Glomerular visceral epithelial cell (primary cell): Measurements from ENCODE around the gene ADAM8.
A peak's percentile ranks its signal among the peaks of the same experiment; 100 is the strongest.

Experiments
- DNase-seq: peaks from one replicate; pipeline ENCODE4 v3.0.0-alpha.2; 2016; ENCODE audit errors: extremely low spot score

ADAM8 gene

DNA sequence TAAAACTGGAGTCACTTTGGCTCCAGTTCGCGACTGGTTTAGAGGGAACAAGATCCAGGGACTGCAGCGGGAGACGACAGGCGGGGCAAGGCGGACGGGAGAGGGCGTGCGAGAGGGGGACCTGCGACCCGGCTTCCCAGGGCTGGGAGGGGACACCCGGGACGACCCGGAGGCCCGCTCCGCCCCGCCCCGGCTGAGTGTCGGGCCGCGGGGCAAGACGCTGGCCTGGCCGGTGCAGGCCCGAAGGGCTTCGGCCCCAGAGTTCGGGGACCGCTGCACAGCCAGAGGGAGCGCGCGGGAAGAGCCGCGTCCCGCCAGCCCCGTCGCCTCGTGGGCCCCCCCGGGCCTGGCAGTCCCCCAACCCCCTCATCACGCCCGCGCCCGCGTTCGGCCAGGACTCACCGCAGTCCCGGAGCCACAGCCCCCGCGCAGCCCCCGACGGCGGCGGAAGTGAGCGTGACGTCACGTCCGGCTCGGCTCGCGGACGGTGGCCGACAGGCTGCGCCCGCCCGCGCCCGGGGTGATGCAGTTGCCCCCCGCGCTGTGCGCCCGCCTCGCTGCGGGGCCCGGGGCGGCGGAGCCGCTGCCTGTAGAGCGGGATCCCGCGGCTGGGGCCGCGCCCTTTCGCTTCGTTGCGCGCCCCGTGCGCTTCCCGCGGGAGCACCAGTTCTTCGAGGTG is 31.9 kb upstream of the ADAM8 start, which contains the start of the genes TUBGCP2 and ZNF511:
TSS of gene TUBGCP2 (minus strand) at position 452 of the 679 bp plus-strand sequence. CDS start 5,931 bp downstream, outside the sequence.
TSS of gene ZNF511 (plus strand) at position 494 of the 679 bp plus-strand sequence. CDS start at position 524, 30 bp downstream.
- DNase-seq = peak; percentile 79

DNA sequence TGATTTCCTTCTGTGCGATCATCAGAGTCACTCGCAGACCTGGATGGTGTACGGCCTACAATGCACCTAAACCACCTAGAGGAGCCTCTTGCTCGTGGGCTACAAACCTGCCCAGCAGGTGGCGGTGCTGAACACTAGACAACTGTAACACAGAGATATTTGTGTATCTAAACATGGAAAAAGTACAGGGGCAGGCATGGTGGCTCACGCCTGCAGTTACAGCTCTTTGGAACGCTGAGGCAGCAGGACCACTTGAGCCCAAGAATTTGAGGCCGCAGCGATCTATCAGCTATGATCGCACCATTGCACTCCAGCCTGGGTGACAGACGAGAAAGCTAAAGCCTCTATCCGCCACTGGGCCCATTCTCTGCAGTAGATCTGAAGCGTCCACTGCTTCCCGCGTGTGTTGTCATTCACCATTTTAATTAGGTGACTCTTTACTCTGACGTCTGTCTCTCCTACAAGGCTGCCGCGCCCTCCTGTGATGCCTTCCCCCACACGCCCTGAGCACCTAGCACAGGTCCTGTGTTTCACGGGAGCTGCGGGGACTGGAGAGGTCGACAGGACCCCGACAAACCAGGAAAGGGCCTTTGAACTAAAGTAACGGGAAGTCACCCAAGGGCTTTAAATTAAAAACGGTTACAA is 31.2 kb upstream of the ADAM8 start:
- peak; percentile 80 for DNase-seq

DNA sequence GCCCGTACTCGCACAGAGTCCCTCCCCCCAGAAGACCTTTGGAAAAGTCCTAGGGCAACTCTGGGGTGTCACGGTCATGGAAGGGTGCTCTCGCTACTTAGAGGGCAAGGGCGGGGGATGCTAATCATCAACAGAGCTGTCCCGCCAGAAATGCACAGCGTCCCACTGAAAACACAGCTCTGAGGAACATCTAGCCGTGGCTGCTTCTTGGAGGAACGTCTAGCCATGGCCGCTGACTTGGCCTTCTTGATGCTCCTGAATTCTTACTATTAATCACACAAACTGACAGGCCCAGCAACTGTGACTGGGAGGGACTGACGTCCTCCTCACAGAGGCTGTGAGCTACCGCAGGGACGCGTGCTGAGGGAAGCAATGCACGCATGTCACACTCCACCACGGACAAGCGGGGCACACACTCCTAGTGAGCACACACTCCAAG is 30.3 kb upstream of the ADAM8 start:
- peak; percentile 24 for DNase-seq

DNA sequence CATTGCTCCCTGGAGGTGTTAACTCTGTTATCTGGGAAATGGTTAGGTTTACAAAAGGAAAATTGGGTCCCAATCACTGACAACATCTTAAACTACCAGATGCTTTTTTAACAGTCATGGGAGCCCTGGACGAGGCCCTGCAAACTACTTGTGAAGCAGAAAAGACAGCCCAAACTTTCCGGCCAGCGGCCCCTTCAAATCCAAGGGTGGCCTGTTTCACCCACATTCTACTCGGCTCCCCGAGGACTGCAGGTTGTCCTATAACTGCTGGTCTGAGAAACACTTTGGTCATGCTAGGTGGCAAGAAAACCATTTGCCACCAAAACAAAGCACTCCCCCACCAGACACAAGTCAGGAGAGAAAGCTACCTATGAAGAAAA is 29.4 kb upstream of the ADAM8 start:
- no peak for DNase-seq

DNA sequence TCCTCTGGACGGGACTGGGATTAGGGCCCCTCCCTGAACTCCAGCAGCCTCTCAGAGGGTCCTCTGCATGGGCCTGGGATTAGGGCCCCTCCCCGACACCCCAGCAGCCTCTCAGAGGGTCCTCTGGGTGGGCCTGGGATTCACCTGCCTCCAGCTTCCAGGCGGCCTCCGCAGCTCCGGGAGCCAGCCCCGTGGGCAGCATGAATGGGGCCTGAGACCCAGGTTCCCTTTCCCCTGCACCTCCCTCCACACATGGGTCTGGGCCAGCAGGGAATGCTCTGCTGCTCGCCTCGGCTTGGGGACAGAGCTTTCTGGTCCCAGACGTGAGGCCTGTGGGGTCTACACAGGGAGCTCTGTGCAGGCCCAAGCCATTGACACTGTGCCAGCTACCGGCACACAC is 26.5 kb upstream of the ADAM8 start:
- DNase-seq = no peak

DNA sequence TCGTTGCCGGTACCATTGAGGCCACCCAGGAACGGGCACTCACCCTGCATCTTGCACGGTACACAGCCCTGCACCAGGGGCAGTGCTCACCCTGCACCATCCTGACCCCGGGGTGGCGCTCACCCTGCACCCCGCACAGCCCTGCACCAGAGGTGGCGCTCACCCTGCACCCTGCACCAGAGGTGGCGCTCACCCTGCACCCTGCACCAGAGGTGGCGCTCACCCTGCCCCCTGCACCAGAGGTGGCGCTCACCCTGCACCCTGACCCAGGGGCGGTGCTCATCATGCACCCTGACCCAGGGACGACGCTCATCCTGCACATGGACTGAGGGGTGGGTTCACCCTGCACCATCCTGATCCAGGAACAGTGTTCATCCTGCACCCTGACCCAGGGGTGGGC is 25.6 kb upstream of the ADAM8 start:
- no peak for DNase-seq

DNA sequence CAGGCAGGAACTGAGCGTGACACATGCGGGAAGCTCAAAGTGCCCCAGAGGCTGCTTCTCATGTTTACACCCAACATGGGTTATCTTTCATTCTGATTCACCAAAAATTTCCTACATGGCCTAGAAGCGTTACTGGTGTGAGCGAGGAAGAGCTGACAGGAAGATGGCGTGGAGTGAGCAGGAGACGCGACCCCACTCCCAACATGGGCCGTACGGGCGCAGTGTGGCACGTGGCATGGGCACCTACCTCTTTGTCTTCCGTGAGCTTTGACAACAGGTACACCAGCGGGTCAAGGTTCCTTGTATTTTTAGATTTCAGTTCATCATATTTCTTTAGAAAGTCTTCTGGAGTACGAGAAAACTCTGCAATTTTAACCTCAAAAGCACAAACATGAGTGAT is 23.1 kb upstream of the ADAM8 start:
- no peak for DNase-seq

DNA sequence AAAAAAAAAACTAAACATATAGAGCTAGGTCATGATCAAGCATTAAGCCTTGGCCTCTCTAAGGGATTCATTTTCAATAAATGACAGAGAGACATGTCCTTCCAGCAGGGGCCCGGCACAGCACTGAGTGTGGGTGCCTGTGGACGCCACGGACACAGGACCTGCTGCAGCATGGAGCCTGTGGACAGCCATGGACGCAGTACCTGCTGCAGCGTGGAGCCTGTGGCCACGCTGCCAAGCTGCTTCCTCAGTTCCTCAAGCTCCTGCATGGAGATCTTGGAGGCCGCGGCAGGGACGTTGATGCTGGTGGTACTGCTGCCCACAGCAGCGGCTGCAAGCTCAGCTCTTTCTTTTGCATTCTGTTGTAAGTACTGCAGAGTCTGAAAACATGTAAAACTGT is 22.6 kb upstream of the ADAM8 start:
- DNase-seq = no peak

DNA sequence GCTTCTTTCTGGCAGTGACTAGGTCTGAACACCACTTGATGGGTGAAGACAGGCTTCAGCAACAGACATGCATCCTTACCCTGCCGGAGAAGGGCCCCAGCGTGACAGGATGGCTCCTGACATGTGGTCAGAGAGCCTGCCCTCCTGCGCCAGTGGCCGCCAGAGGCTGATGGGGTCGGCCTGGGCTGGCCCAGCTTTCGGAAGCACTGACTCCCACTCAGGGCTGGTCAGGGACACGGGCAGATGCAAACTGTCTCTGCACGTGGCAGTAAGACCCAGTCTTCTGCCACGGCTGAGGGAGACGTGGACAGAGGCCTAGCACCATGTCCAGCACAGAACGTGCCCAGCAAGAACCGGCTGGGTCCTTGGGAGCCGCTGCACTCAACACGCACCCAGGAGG is 21.8 kb upstream of the ADAM8 start:
- DNase-seq = no peak

DNA sequence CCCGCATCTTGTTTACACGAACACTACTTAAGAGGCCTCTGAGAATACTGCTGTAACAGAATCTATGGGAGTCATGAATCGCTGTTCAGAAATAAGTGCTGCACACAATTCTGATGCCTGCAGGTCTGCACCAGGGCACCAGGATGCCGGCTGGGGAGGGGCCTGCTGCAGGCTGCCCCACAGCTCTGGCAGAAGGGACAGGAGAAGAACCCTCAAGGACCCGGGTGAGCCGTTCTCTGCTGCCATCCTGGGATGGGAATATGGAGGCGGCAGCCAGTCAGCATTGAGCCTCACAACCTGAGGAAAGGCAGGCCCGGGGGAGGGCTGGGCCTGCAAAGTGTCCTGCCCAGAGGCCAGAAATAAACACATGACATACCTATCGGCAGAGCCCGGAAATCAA is 20.8 kb upstream of the ADAM8 start:
- DNase-seq = no peak

DNA sequence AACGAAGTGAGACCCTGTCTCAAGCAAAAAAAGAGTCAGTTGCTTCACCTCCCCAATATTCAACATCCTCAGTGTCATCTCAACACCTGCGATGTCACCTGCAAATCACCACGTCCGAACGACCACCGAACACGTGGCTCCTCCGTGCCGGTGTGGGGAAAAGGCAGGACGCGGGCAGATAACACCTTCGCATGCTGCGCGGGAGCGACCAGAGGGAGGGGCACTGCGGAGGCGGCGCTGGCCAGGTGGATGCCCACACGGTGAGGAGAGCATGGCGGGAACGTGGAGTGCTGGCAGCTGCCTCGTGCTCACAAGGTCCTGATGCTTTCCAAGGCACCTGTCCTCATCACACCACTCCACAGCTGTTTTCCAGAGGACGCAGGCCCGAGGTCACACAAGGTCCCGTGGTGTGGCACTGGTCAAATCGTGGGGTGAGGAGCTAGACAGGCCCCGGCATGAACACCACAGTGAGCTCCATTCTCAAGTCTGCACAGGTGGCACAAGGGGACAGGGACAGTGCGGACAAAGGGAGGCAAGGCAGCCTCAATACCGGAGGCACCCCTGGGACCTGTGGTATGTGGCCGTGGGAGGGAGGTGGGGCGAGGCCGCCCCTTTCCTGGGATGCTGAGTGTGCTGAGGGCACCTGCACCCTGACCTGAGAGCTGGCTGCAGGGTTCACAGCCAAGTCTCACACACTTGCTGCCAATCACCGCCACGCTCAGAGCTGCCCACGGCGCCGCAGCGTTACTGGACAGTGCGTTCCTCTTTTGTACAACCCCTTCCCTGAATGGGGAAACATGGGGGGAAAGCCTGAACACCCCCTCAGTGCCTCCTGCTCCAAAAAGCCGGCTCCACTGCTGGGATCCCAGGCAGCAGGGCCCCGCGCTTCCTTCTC is 19.0 kb upstream of the ADAM8 start:
- no peak for DNase-seq

DNA sequence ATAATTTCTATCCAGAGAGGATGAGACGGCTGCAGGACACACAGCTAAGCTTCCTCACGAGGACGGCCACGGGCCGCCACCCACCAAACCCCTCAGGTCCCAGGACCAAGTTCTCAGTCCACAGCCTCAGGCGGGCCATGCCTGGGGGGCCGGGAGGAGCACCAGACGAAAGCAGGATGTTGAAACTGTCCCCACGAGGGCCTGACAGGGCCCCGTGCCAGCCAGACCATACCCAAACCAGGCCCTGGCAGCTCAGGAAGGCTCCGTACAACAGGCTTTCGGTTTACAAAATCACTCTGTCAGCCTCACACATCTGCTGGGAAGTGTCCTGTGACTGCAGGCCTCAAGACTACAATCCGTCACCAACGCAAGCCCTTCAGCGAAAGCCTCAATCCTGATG is 17.5 kb upstream of the ADAM8 start:
- DNase-seq = no peak

DNA sequence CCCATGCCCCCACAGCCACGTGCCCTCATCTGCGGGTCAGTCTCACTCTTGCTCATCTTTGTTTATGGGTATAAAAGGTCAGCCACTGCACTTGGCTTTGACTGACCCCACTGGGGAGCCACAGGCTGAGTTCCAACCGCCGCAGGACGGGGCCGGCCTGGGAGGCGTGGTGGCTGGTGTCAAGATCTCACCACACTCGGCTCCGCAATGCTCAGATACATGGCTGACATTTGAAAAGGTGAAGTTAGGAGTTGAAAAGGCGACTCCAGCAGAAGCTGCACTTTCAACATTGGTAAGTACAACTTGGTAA is 17.1 kb upstream of the ADAM8 start:
- DNase-seq = no peak

DNA sequence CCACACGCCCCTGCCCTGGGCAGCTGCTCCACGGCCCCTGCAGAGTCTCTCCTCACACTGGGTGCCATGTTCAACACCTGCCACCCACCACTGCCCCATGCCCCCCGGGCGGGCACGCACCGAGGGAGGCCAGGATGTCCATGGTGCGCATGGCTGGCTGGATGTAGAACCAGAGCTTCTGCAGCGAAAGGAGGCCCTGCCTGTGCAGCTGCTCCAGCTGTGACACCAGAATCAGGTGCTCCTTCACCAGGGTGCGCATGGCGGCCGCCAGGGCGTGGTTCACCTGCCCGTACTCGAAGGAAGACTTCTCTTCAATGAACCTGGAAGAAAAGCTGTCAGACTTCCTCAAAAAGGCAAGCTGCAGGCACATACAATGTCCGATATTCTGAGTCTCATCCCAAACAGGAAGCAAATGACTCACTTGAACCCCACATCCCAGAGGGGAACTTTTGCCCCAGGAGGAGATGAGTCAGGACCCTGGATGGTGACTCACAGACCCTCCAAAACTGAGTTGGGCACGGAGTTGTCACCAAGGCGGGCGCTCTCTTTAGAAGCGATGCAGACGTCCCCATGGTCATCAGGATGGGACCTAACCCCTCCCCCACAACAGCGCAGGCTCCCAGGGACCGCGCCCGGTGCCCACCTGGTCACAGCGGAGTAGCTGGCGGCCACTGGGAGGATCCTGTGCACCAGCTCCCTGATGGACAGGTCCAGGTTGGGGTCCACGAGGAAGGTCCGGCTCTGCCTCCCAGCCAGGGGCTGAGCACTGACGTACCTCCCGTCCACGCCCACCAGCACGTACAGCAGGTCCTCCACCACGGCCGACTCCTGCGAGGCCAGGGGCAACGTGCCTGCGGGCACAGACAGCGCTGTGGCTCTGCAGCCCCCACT is 16.5 kb upstream of the ADAM8 start:
- peak; percentile 43 for DNase-seq

DNA sequence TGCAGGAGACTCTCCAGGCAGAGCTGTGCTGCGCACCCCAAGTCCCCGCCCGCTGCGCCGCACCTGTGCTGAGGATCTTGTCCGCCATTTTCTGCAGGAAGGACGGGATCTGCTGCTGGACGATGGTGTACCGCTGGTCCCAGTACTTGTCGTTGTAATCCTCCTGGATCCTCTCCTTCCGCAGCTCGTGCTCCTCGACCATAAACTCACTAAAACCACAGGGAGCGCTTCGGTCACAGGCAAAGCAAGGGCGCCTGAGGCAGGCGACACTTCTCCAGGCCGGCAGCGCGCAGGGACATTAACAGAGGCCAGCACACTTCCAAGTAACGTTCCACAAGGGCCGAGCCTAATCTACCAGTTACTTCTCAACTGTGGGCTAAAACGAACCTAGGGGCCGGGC is 13.1 kb upstream of the ADAM8 start:
- DNase-seq = no peak

DNA sequence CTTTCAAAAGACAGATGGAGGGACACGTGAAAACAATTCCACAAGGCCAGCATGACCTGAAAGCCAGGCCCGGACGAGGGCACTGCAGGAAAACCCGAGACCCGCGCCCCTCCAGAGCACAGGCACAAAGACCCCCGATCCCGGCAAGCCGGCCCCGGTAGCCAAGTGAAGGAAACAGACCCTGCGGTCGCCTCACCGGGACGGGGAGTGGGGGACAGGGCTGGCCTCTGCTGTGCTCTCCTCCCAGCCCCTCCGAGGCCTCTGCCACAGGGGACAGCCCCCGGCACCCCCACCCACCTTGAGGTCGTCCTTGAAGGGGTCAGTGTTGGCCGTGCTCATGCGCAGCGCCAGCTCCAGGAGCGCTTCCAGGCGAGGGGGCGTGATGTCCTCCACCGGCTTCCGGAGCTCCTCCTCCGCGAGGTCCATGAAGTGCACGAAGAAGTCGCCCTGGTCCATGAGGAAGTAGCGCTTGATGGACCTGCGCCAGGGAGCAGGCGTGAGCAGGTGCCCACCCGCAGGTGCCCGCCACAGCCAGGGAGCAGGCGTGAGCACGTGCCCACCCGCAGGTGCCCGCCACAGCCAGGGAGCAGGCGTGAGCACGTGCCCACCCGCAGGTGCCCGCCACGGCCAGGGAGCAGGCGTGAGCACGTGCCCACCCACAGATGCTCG is 11.3 kb upstream of the ADAM8 start:
- no peak for DNase-seq

DNA sequence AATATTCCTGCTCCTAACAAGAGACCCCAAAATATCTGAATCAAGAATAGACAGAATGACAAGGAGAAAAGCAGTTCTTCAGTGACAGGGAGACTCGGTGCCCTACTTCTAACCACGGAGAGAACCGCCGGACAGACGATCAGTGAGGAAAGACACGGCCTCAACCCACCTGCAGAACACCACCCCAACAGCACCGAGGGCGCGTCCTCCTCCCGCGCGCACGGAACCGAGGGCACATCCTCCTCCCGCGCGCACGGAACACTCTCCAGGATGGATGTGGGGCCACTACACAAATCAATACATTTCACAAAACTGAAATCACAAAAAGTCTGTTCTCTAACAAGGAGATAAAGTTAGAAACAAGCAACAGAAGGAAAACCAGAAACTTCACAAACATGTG is 9.7 kb upstream of the ADAM8 start:
- no peak for DNase-seq

DNA sequence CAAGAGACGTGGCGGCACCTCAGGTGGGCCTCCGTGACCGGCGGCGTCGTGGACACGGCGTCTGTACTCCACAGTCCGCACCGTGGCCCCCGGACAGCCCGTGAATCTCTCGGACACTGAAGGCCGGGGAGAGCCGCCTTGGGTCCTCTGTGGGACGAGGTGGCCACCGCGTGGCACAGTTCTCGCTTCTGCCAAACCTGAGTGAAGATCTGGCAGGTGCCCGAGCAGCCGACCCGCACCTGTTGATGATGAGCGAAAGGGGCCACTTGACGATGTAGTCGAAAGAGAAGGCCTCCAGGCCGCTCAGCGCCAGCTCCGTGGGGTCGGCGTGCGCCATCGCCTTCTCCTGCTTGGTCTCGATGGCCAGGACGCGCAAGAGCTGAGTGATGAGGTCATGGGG is 8.5 kb upstream of the ADAM8 start:
- no peak for DNase-seq

DNA sequence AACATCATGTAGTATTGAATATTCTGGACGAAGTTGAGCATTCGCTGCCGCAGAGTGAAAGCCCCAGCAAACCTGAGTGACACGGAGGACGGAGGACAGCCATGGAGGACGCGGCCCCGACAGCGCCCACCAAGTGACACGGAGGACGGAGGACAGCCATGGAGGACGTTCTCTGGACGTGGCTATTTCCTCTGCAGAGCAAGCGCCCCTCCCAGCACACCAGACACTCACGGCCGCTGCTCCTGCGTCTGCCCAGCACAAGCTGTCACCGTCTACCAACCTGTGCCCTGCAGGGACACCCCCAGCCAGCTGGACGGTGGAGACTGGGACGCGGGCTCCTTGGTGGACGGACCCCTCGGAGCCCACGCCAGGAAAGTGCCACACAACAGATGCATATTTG is 7.3 kb upstream of the ADAM8 start:
- no peak for DNase-seq

DNA sequence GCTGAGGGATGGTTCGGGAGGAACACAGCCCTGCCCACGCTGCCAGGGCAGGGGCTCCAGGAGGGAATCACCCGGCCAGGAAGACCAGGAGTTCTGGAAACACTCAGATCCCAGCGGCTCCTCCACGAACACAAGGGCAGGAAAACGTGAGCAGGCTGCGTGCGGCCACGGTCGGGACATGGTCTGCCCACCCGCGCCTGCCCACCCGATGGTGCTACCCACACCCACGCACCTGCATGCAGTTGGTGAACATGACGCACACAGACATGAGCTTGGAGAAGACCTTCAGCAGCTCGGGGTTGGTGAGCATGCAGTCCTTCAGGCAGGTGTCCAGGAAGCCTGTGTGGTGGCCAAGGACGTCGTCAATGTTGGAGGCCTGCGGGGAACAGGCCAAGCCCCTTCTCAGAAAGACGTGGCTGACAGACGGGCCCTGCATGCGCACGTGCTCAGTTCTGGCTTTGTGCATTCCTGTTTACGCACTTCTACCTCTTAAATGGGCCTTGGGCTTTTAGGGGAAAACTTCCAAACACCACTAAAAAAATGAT is 6.2 kb upstream of the ADAM8 start:
- DNase-seq = no peak
